HepG2 (cell line): ENCODE measurements around the gene SPTSSB. TPM values are rescaled to one million over a fixed set of nuclear protein-coding genes. Genes with fewer than 3 reads are reported as not detected.
A peak's percentile ranks its signal among the peaks of the same experiment; 100 is the strongest.

Source experiments
- ADNP ChIP-seq: sonication (generic); formaldehyde crosslinking; IDR thresholded peaks from 2 replicates; pipeline ENCODE4 v1.4.0; 2020; ENCODE audit warnings: missing genetic modification reagents
- ARNT2 ChIP-seq: sonication (generic); formaldehyde crosslinking; IDR thresholded peaks from 2 replicates; pipeline ENCODE4 v1.8.0; 2022; ENCODE audit warnings: mild to moderate bottlenecking, low read depth, missing genetic modification reagents, moderate library complexity
- ATF2 ChIP-seq: sonication (generic); formaldehyde crosslinking; IDR thresholded peaks from 2 replicates; pipeline ENCODE4 v1.4.0; 2020; ENCODE audit warnings: missing genetic modification reagents
- FOXK1 ChIP-seq: sonication (generic); formaldehyde crosslinking; IDR thresholded peaks from 2 replicates; pipeline ENCODE4 v1.4.0; 2020; ENCODE audit warnings: low read depth, missing genetic modification reagents, borderline replicate concordance
- GTF2F1 ChIP-seq: fragments of 150-350 bp; IDR thresholded peaks from 2 replicates; pipeline ENCODE4 v1.6.1; 2014; ENCODE audit warnings: low read length
- JUN ChIP-seq: sonication (generic); formaldehyde crosslinking; IDR thresholded peaks from 2 replicates; pipeline ENCODE4 v1.4.0; 2020; ENCODE audit warnings: mild to moderate bottlenecking, missing genetic modification reagents
- KMT2A ChIP-seq: sonication (generic); formaldehyde crosslinking; IDR thresholded peaks from 2 replicates; pipeline ENCODE4 v1.4.0; 2020; ENCODE audit warnings: missing genetic modification reagents
- MATR3 ChIP-seq: sonication (generic); formaldehyde crosslinking; IDR thresholded peaks from 2 replicates; pipeline ENCODE4 v1.4.0; 2020; ENCODE audit warnings: missing genetic modification reagents
- MTA1 ChIP-seq: sonication (generic); formaldehyde crosslinking; IDR thresholded peaks from 2 replicates; pipeline ENCODE4 v1.4.0; 2020; ENCODE audit warnings: missing genetic modification reagents, mild to moderate bottlenecking, borderline replicate concordance
- PITX1 ChIP-seq: sonication (generic); formaldehyde crosslinking; IDR thresholded peaks from 2 replicates; pipeline ENCODE4 v1.5.1; 2020; ENCODE audit warnings: mild to moderate bottlenecking, missing genetic modification reagents
- SATB2 ChIP-seq: sonication (generic); formaldehyde crosslinking; IDR thresholded peaks from 2 replicates; pipeline ENCODE4 v1.5.0; 2020; ENCODE audit warnings: missing genetic modification reagents
- TCF7L2 ChIP-seq: IDR thresholded peaks from 2 replicates; pipeline ENCODE4 v1.6.1; 2011; ENCODE audit warnings: mild to moderate bottlenecking, low read depth, low read length, moderate library complexity
- TEAD3 ChIP-seq: optimal IDR thresholded peaks from 2 replicates; pipeline ENCODE3; 2016; ENCODE audit warnings: borderline replicate concordance
- ZBTB8A ChIP-seq: sonication (generic); formaldehyde crosslinking; IDR thresholded peaks from 2 replicates; pipeline ENCODE4 v1.4.0; 2020; ENCODE audit warnings: mild to moderate bottlenecking, low read depth, missing genetic modification reagents, borderline replicate concordance
- ZC3H4 ChIP-seq: sonication (generic); formaldehyde crosslinking; IDR thresholded peaks from 2 replicates; pipeline ENCODE4 v1.4.0; 2020; ENCODE audit warnings: missing genetic modification reagents, borderline replicate concordance
- ZNF567 ChIP-seq: sonication (generic); formaldehyde crosslinking; IDR thresholded peaks from 2 replicates; pipeline ENCODE4 v1.8.1; 2023; ENCODE audit warnings: mild to moderate bottlenecking, missing genetic modification reagents, borderline replicate concordance
- ZNF816 ChIP-seq: sonication (generic); formaldehyde crosslinking; IDR thresholded peaks from 2 replicates; pipeline ENCODE4 v1.8.0; 2022; ENCODE audit warnings: missing genetic modification reagents, mild to moderate bottlenecking, borderline replicate concordance
- polyA plus RNA-seq, 8 experiments: library from polyadenylated mRNA; depleted of rRNA in 3 of 8; stranded (reverse) in 7 of 8; unstranded in 1 of 8; fragments of >200 nt; fragmentation: Illumina TruSeq in 4 of 8; extraction: Trizol in 4 of 8; gene quantifications; 2 replicates each; pipeline versions ENCODE4 v1.2.1 to v1.2.3, GENCODE V29; 2011 to 2016; ENCODE audit warnings: low read depth in 4 of 8, missing spikeins in 1 of 8, mixed read lengths in 1 of 8; ENCODE audit not compliant: insufficient read depth in 1 of 8
- total RNA-seq, 5 experiments: library from RNA; depleted of rRNA; stranded (reverse); fragments of >200 nt; fragmentation: Illumina TruSeq; extraction: Trizol; gene quantifications; 2 replicates each; pipeline ENCODE4 v1.2.3, GENCODE V29; 2016; ENCODE audit warnings: low read depth in 1 of 5
- TF ChIP-seq, protein P1 (sequence below): IDR thresholded peaks from 2 replicates; pipeline ENCODE4 v1.6.1; 2012; ENCODE audit warnings: low read depth, low read length, improper control_type of control experiment
- TF ChIP-seq, protein P2 (sequence below): sonication (generic); formaldehyde crosslinking; IDR thresholded peaks from 2 replicates; pipeline ENCODE4 v1.8.1; 2023; ENCODE audit warnings: missing genetic modification reagents, mild to moderate bottlenecking, borderline replicate concordance
- TF ChIP-seq, protein P3 (sequence below): sonication (generic); formaldehyde crosslinking; IDR thresholded peaks from 2 replicates; pipeline ENCODE4 v1.5.0; 2020; ENCODE audit warnings: mild to moderate bottlenecking, missing genetic modification reagents

SPTSSB gene
- total and polyA plus RNA-seq, 2 of the 13 experiments (the other 11 are each of a cell fraction or from before 2014, with no cell fraction given): 0.51 to 2.4 TPM

- TF ChIP-seq, protein P1, sequence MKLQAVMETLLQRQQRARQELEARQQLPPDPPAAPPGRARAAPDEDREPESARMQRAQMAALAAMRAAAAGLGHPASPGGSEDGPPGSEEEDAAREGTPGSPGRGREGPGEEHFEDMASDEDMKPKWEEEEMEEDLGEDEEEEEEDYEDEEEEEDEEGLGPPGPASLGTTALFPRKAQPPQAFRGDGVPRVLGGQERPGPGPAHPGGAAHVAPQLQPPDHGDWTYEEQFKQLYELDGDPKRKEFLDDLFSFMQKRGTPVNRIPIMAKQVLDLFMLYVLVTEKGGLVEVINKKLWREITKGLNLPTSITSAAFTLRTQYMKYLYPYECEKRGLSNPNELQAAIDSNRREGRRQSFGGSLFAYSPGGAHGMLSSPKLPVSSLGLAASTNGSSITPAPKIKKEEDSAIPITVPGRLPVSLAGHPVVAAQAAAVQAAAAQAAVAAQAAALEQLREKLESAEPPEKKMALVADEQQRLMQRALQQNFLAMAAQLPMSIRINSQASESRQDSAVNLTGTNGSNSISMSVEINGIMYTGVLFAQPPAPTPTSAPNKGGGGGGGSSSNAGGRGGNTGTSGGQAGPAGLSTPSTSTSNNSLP: peak; percentile 50; the same call in 1 of the 2 replicates
- no peak for TF ChIP-seq TCF7L2
- TF ChIP-seq ZBTB8A (CRISPR knock-in tag): no peak
- TF ChIP-seq ARNT2 (CRISPR knock-in tag): no peak
- no peak for TF ChIP-seq ZC3H4 (CRISPR knock-in tag)
- TF ChIP-seq ZNF567: no peak
- TF ChIP-seq JUN (CRISPR knock-in tag): peak; percentile 53; the same call in 1 of the 2 replicates
- TF ChIP-seq SATB2: 0 out of 2 replicates have a peak, but pooled peaks have one; percentile 16
- no peak for TF ChIP-seq ATF2 (CRISPR knock-in tag)
- TF ChIP-seq ZNF816 (CRISPR knock-in tag): no peak
- no peak for TF ChIP-seq ADNP (CRISPR knock-in tag)
- TF ChIP-seq MATR3 (CRISPR knock-in tag): no peak
- TF ChIP-seq, protein P2, sequence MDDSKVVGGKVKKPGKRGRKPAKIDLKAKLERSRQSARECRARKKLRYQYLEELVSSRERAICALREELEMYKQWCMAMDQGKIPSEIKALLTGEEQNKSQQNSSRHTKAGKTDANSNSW: no peak
- TF ChIP-seq GTF2F1: no peak
- peak; percentile 59; the same call in 1 of the 2 replicates for TF ChIP-seq FOXK1 (CRISPR knock-in tag)
- TF ChIP-seq TEAD3 (CRISPR knock-in tag): peak; percentile 77
- TF ChIP-seq PITX1 (CRISPR knock-in tag): peak; percentile 33; the same call in 1 of the 2 replicates
- TF ChIP-seq MTA1 (CRISPR knock-in tag): no peak
- TF ChIP-seq, protein P3, sequence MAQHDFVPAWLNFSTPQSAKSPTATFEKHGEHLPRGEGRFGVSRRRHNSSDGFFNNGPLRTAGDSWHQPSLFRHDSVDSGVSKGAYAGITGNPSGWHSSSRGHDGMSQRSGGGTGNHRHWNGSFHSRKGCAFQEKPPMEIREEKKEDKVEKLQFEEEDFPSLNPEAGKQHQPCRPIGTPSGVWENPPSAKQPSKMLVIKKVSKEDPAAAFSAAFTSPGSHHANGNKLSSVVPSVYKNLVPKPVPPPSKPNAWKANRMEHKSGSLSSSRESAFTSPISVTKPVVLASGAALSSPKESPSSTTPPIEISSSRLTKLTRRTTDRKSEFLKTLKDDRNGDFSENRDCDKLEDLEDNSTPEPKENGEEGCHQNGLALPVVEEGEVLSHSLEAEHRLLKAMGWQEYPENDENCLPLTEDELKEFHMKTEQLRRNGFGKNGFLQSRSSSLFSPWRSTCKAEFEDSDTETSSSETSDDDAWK (CRISPR knock-in tag): no peak
- no peak for TF ChIP-seq KMT2A
These were observed 31.5 kb downstream of the SPTSSB start (continued) for GRCh38 chr3:161339517-161340500.
